Fibroblast of skin of back (primary cell): Measurements from ENCODE around the gene BTG4. TPM values are rescaled to one million over a fixed set of nuclear protein-coding genes. Genes with fewer than 3 reads are reported as not detected.
A peak's percentile ranks its signal among the peaks of the same experiment; 100 is the strongest.

Source experiments
- DNase-seq: peaks from one replicate; pipeline ENCODE4 v3.0.0-alpha.2; 2013
- polyA plus RNA-seq, 2 experiments: library from polyadenylated mRNA; unstranded; fragments of 120-200 nt; gene quantifications; one replicate each; pipeline ENCODE4 v1.2.1, GENCODE V29; 2013; ENCODE audit not compliant: insufficient read length in 2 of 2

Gene BTG4
- polyA plus RNA-seq (2013, experiment 1 of 2; ENCODE audit: insufficient read length) = not detected
- polyA plus RNA-seq (2013, experiment 2 of 2; ENCODE audit: insufficient read length) = not detected

GRCh38 chr11:111512296-111513239 lies at the start of gene BTG4:
Gene BTG4 (minus strand): TSS chr11:111512386. CDS start chr11:111498776, 13,610 bp downstream.
- peak; percentile 25 for DNase-seq

GRCh38 chr11:111561791-111562325 lies 49.7 kb upstream of the BTG4 start:
- DNase-seq = peak; percentile 56

DNA sequence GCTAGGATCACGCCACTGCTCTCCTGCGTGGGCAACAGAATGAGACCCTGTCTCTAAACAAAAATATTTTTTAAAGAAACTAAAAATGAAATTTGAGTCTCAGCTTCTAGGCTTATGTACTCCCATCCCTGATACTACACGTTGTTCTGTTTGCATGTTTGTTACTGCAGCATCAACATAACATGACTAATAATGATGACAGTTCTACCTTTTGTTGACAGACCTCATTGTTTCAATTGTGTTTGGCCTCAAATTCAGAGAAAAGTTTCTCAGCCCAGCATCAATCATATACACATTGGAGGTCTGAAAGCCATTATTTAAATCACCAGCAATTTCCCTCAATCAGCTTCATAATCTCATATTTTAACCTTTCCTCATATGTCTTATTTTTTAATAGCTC lies 49.1 kb upstream of the BTG4 start:
- no peak for DNase-seq

- DNase-seq = no peak
Measured at GRCh38 chr11:111560800-111561199, 48.6 kb upstream of the BTG4 start.

GRCh38 chr11:111559800-111560464 lies 47.7 kb upstream of the BTG4 start:
- DNase-seq = no peak

DNA sequence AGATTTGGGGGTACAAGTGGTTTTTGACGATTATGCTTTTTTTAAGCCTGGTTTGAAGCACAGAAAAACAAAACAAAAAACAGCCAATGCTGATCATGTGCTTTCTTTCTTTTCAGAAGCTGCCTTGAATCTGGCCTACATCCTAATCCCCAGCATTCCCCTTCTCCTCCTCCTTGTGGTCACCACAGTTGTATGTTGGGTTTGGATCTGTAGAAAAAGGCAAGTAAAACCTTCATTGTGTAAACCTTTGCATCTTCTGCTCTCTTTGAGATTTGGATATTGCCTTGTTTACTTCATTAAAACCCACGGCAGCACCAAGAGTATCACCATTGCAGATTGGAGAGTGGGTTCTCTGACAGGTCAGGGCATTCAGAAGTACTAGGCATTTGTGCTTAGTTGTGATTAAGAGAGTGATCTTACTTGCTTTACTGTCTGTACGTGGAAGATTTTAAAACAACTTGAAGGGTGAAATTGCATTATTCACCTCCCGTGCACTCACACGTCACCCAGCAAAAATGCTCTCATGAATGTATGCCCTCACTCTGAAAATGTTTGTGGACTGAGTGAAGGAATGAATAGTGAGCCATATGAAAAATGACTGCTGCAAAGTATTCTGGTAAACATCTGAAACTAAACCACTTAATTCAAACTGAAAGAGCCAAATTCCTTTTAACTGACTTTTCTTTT lies 45.4 kb upstream of the BTG4 start:
- peak; percentile 99 for DNase-seq

- peak; percentile 70 for DNase-seq
Measured at GRCh38 chr11:111555255-111555654, 43.1 kb upstream of the BTG4 start.

DNA sequence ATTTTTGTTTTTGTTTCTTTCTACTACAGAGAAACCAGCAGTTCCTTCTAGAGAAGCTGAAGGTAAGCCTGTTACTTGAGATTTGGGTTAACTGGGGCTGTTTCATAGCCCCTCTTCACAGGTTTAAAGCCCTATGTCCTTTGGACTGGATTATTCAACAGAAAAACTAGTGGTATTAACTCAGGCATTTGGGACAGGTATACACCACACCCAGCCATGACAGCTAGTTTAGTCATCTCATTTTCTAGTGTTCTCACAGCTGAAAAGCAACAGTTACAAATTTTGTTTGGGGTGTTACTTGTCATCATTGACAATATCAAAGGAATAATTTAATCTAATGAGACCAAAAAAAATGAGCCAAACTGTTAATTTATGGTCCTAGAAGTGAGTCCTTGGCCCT lies 42.3 kb upstream of the BTG4 start:
- DNase-seq = no peak

DNA sequence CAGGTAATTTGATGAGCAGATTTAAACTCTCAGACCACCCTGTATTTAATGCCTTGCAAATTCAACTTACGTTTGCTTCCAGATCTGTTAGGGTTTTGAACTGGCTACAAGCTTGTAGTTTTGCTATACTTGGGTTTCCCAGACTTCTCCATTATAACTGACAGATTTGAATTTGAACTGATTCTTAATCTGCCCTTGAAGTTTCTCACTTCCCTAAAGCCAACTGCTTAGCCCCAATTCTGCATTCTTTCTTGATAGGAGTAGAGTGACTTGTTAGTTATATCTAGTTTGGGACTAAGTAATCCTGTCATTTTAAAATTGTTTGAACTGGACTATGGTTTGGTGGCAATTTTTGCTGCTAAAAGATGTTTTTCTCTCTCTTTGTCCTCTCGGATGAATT lies 38.1 kb upstream of the BTG4 start:
- no peak for DNase-seq

- no peak for DNase-seq
Measured at GRCh38 chr11:111549869-111550203, 37.6 kb upstream of the BTG4 start.

DNA sequence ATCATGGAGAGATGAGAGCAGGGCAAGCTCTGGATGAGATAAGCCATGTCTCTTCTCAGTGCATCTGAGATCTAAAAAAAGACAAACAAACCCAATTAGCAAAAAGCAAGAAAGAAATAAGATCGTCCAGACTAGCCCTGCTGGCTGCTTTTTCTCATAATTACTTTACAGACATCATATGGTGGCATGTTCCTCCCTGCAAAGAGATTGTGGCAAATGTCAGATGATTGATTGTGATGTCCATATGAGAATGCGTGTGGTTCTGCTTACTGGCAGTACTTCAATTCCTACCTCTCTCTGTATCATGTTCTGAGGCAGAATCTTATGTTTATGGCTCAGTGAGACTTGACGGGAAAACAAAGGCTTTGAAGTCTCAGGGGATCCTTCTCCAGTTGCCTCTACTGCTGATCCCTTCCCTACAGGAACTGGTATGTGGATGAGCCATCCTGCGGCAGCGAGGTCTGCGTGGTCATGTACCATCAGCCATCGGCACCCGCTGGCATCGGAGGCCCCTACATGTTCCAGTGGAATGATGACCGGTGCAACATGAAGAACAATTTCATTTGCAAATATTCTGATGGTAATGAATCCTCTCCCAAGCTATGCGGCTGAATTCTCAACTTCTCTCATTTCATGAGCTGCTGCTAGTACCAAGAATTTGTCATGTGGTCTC lies 37.1 kb upstream of the BTG4 start:
- no peak for DNase-seq

GRCh38 chr11:111548525-111548924 lies 36.3 kb upstream of the BTG4 start:
- no peak for DNase-seq

DNA sequence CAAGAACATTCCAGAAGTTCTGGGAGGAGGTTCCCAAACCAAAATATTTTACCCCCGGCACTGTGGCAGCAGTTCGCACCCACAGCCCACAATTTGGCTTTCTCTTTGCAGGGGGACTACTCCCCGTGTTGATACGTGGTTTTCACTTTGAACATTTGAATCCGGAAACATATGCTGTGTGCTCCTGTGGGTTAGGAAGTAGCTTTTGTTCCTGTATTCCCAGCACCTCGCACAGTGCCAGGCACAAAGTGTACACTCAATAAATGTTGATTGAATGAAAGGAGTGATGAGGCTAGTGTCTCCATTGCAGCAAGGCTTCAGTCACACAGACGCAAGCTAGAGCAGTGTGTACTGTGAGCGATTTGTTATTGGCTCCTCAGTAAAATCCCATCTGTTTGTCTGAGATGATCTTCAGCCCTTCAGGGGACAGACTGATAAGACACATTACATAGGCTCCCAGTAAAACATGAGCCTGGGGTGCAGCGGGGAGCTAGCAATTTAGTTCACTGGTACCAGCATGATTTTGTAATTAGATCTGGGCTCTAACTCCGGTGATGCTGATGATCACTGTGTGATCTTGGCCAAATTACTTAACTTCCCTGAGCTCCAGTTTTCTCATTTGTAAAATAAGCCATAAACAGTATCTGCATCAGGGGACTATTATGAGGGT lies 30.6 kb upstream of the BTG4 start:
- DNase-seq = no peak

- peak; percentile 77 for DNase-seq
Measured at GRCh38 chr11:111541254-111542061, 29.3 kb upstream of the BTG4 start.

DNA sequence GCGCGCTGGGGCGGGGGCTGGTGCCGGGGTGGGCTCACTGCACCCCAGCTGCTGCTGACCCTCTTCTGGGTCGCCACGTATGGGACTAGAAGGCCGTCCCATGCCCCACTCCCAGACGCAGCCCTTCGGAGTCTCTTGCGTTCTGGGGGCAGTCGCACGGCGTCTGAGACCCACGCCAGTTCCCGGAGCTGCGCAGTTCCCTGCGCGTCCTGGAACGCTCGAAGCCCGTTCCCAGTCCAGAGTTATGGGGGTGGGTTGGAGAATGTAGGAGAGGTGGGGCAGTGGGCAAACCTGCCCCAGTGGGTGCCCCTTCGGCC lies 28.7 kb upstream of the BTG4 start:
- DNase-seq = no peak

DNA sequence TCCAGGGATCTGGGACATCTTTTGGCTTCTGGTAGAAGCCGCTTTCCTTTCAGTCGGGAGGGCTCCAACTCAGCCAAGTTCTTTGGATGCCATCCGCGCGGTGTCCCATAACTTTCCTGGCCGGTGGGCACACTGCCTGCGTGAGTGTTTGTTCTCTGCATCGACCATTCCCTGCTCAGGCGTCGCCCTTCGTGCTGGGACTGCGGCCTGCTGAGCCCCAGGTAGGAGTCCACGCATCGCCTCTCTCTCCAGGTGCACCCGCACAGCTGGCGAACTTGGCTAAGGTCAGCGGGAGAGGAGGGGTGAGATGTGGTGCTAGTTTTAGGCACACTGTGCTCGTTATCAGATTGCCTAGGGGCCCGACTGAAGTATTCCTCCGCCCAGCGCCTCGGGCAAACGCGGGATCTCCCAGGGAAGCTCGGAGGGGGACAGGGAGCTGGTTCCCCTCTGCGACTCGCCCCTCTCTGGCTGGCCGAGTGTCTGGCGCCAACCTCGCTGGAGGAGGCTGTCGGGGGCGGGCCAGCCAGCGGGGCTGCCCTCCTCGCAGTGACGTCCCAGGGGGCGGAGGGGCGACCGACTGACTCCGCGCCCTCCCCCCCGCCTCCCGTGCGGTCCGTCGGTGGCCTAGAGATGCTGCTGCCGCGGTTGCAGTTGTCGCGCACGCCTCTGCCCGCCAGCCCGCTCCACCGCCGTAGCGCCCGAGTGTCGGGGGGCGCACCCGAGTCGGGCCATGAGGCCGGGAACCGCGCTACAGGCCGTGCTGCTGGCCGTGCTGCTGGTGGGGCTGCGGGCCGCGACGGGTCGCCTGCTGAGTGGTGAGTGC lies 28.1 kb upstream of the BTG4 start, which contains the start of gene LAYN:
LAYN (plus strand) TSS at position 607 of the 823 bp plus-strand sequence; CDS start at position 731, 124 bp downstream.
- DNase-seq = peak; percentile 71

GRCh38 chr11:111539426-111540113 lies 27.4 kb upstream of the BTG4 start:
- DNase-seq = no peak

DNA sequence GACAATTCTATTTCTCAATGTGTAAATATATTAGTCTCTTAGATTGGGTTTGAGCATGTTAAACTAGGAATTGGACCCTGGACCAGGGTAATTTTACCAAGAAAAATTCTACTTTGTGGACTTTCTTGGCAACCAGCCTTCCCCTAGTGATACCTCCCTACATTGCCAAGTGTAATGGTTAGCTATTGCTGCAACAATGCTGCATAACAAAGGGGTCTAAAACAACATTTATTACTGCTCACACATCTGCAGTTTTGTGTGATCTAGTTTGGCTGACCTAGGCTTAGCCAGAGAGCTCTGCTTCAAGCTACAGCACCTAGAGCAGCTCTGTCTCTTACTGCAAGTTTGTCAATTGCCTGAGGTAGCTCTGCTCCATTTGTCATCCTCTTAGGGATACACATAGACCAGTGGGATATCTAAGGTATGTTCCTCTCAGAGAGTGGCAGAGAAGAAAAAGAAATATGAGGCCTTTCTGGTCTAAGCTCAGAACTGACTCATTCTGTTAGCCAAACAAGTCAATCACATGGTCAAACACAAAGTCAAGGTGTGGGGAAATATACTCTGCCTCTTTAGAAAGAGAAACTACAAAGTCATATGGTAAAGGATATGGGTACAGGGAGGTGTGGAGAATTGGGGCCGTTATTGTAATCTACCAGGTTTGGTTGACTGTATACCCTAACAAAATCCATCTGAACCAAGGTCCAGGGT lies 26.4 kb upstream of the BTG4 start:
- no peak for DNase-seq
